OCI-LY3 (cell line): ENCODE data around the gene ASPM.
"Not testable (repeated sequence)": the region's sequence is repeated elsewhere in the genome, so short reads cannot be mapped to it uniquely, and the experiment has no call there.

Experiments used
- H2AFZ ChIP-seq: fragments of 200-600, 300-600 bp; shearing (Covaris generic); 2 replicates; pipeline ENCODE4 v1.6.0; 2014; ENCODE audit warnings: antibody characterized with exemption, low read depth, low read length
- H3K27ac ChIP-seq: fragments of 200-600, 300-600 bp; sonication (generic); 2 replicates; pipeline ENCODE4 v1.5.1; 2014; ENCODE audit warnings: mild to moderate bottlenecking, low read length, moderate library complexity, mixed read lengths
- H3K27me3 ChIP-seq: fragments of 200-600, 300-600 bp; sonication (generic); 2 replicates; pipeline ENCODE4 v1.6.1; 2014; ENCODE audit warnings: low read depth, low read length, mixed read lengths
- H3K36me3 ChIP-seq: fragments of 200-600, 300-600 bp; sonication (generic); replicated peaks from 2 replicates; pipeline ENCODE3; 2014; ENCODE audit warnings: low read depth, low read length, mixed read lengths
- H3K4me1 ChIP-seq: fragments of 300-600, 200-600 bp; sonication (generic); 2 replicates; pipeline ENCODE4 v1.6.1; 2014; ENCODE audit warnings: low read length, mixed read lengths
- H3K4me2 ChIP-seq: fragments of 200-600, 300-600 bp; sonication (generic); 2 replicates; pipeline ENCODE4 v1.6.1; 2014; ENCODE audit warnings: low read length, mixed read lengths
- H3K4me3 ChIP-seq: fragments of 300-600, 200-600 bp; sonication (generic); 2 replicates; pipeline ENCODE4 v1.5.1; 2014; ENCODE audit warnings: antibody characterized with exemption, mild to moderate bottlenecking, low read length, moderate library complexity
- H3K79me2 ChIP-seq: fragments of 300-600, 200-600 bp; shearing (Covaris generic); 2 replicates; pipeline ENCODE4 v1.6.1; 2014; ENCODE audit warnings: mild to moderate bottlenecking, low read length, mixed read lengths
- H3K9ac ChIP-seq: fragments of 300-600, 200-600 bp; shearing (Covaris generic); 2 replicates; pipeline ENCODE4 v1.6.0; 2014; ENCODE audit warnings: mild to moderate bottlenecking, low read length, moderate library complexity
- H3K9me3 ChIP-seq: fragments of 200-600, 300-600 bp; shearing (Covaris generic); 2 replicates; pipeline ENCODE4 v1.6.1; 2014; ENCODE audit warnings: low read length, mixed read lengths; ENCODE audit not compliant: insufficient read depth
- H4K20me1 ChIP-seq: fragments of 200-600, 300-600 bp; sonication (generic); 2 replicates; pipeline ENCODE4 v1.6.1; 2016; ENCODE audit warnings: low read length, mixed read lengths; ENCODE audit not compliant: insufficient read depth
- CTCF ChIP-seq: fragments of 200-600, 300-600 bp; sonication (generic); IDR thresholded peaks from 2 replicates; pipeline ENCODE4 v1.5.1; 2014; ENCODE audit warnings: antibody characterized with exemption, low read length, low read depth
- EZH2phosphoT487 ChIP-seq: fragments of 200-600 bp; shearing (Covaris generic); IDR thresholded peaks from 2 replicates; pipeline ENCODE4 v1.6.1; 2018; ENCODE audit warnings: antibody characterized with exemption, mixed run types, low read depth

Gene ASPM

GRCh38 chr1:197099444-197099843 lies 47.0 kb downstream of the ASPM start:
- no peaks in the 10 kb centered on the region for H3K9me3 ChIP-seq
- no peak overlapping the region for H3K27ac ChIP-seq
- H3K4me3 ChIP-seq, result no peak overlapping the region
- H3K9ac ChIP-seq, result no peak overlapping the region
- no peak overlapping the region for H2AFZ ChIP-seq
- no peaks in the 10 kb centered on the region for H3K4me1 ChIP-seq
- no peaks in the 10 kb centered on the region for H3K27me3 ChIP-seq
- H3K4me2 ChIP-seq, result no peak overlapping the region
- TF ChIP-seq CTCF (no peak), EZH2phosphoT487 (no peak)
- no peaks in the 10 kb centered on the region for H4K20me1 ChIP-seq
- H3K79me2 ChIP-seq, result no peaks in the 10 kb centered on the region
- H3K36me3 ChIP-seq, result peaks cover 34% of the 10 kb centered on the region

GRCh38 chr1:197096971-197097370 lies 49.5 kb downstream of the ASPM start:
- H3K79me2 ChIP-seq, H3K9me3 ChIP-seq, H3K9ac ChIP-seq, H3K4me3 ChIP-seq, H4K20me1 ChIP-seq, H3K27me3 ChIP-seq, H2AFZ ChIP-seq, H3K4me2 ChIP-seq, H3K4me1 ChIP-seq, H3K27ac ChIP-seq: not testable (repeated sequence)
- H3K36me3 ChIP-seq, result peaks cover 31% of the 10 kb centered on the region

- H3K4me1 ChIP-seq, result peaks cover 7% of the 10 kb centered on the region
- H3K4me3 ChIP-seq, result no peak overlapping the region
Measured at GRCh38 chr1:197096137-197096536, 50.3 kb downstream of the ASPM start.

GRCh38 chr1:197093226-197093885 lies 53.1 kb downstream of the ASPM start:
- Histone ChIP-seq H3K9ac (no peak overlapping the region), H3K27ac (no peak overlapping the region), H3K79me2 (no peaks in the 10 kb centered on the region), H3K9me3 (no peaks in the 10 kb centered on the region), H3K4me3 (no peak overlapping the region), H2AFZ (no peak overlapping the region), H3K27me3 (no peaks in the 10 kb centered on the region), H4K20me1 (no peaks in the 10 kb centered on the region), H3K4me2 (no peak overlapping the region), H3K36me3 (peaks cover 48% of the 10 kb centered on the region), H3K4me1 (peaks cover 7% of the 10 kb centered on the region)
- TF ChIP-seq EZH2phosphoT487 (no peak), CTCF (no peak)

More at GRCh38 chr1:197096137-197096536, 50.3 kb downstream of the ASPM start:
- H3K79me2 ChIP-seq, result no peaks in the 10 kb centered on the region
- peaks cover 32% of the 10 kb centered on the region for H3K36me3 ChIP-seq
- no peak overlapping the region for H2AFZ ChIP-seq
- H4K20me1 ChIP-seq, result no peaks in the 10 kb centered on the region
- H3K9me3 ChIP-seq, result no peaks in the 10 kb centered on the region
- TF ChIP-seq EZH2phosphoT487 (no peak), CTCF (no peak)
- H3K27ac ChIP-seq, result no peak overlapping the region
- H3K27me3 ChIP-seq, result no peaks in the 10 kb centered on the region
- H3K9ac ChIP-seq, result no peak overlapping the region
- H3K4me2 ChIP-seq, result no peak overlapping the region
